ENCODE results near the gene MAGED1.

Gene MAGED1

GRCh38 chrX:51892921-51893745 is at the start of gene MAGED1:
TSS of gene MAGED1 (plus strand) at chrX:51893623. CDS start at chrX:51894305, 682 bp downstream.
- peak; percentile 79 to 81 for DNase-seq

GRCh38 chrX:51847463-51847862 is 46.0 kb upstream of the MAGED1 start:
- DNase-seq = no peak

GRCh38 chrX:51851507-51852085 is 41.8 kb upstream of the MAGED1 start:
- no peak for DNase-seq

- no peak for DNase-seq
Observed at GRCh38 chrX:51852096-51852495, 41.3 kb upstream of the MAGED1 start.

GRCh38 chrX:51852621-51853020 is 40.8 kb upstream of the MAGED1 start:
- no peak for DNase-seq

GRCh38 chrX:51853251-51853650 is 40.2 kb upstream of the MAGED1 start:
- DNase-seq = no peak

- no peak for DNase-seq
Observed at GRCh38 chrX:51855698-51856097, 37.7 kb upstream of the MAGED1 start.

GRCh38 chrX:51857159-51857733 is 36.2 kb upstream of the MAGED1 start:
- DNase-seq = no peak

- no peak for DNase-seq
Observed at GRCh38 chrX:51860679-51861078, 32.7 kb upstream of the MAGED1 start.

GRCh38 chrX:51862920-51863319 is 30.5 kb upstream of the MAGED1 start:
- DNase-seq = no peak

GRCh38 chrX:51866210-51866609 is 27.2 kb upstream of the MAGED1 start:
- DNase-seq = no peak

GRCh38 chrX:51867626-51868025 is 25.8 kb upstream of the MAGED1 start:
- no peak for DNase-seq

GRCh38 chrX:51870354-51870753 is 23.1 kb upstream of the MAGED1 start:
- no peak for DNase-seq

GRCh38 chrX:51874123-51874522 is 19.3 kb upstream of the MAGED1 start:
- DNase-seq = no peak

- no peak for DNase-seq
Observed at GRCh38 chrX:51876441-51876840, 17.0 kb upstream of the MAGED1 start.

GRCh38 chrX:51878056-51878455 is 15.4 kb upstream of the MAGED1 start:
- DNase-seq = no peak

- DNase-seq = no peak
Observed at GRCh38 chrX:51889851-51890250, 3.6 kb upstream of the MAGED1 start.

GRCh38 chrX:51891245-51891644 is 2.2 kb upstream of the MAGED1 start:
- no peak for DNase-seq

- no peak for DNase-seq
Observed at GRCh38 chrX:51891821-51892551, 1.4 kb upstream of the MAGED1 start.

- DNase-seq = no peak
Observed at GRCh38 chrX:51893931-51894696, 691 bp downstream of the MAGED1 start.

- DNase-seq = no peak
Observed at GRCh38 chrX:51894697-51895336, 1.4 kb downstream of the MAGED1 start.

- no peak for DNase-seq
Observed at GRCh38 chrX:51896626-51897025, 3.2 kb downstream of the MAGED1 start.

All from stimulated activated CD4-positive, alpha-beta T cell treated with anti-CD3 and anti-CD28 coated beads, Interleukin-2, amount 100 ng/mL, for 24 hours (primary cell).